ENCODE results near the gene GMDS. TPM values are rescaled to one million over a fixed set of nuclear protein-coding genes. Genes with fewer than 3 reads are reported as not detected.
A peak's percentile ranks its signal among the peaks of the same experiment; 100 is the strongest.

GMDS gene
- total and polyA plus RNA-seq, 11 donors, result 4.5 to 10.7 (median 7.0) TPM

DNA sequence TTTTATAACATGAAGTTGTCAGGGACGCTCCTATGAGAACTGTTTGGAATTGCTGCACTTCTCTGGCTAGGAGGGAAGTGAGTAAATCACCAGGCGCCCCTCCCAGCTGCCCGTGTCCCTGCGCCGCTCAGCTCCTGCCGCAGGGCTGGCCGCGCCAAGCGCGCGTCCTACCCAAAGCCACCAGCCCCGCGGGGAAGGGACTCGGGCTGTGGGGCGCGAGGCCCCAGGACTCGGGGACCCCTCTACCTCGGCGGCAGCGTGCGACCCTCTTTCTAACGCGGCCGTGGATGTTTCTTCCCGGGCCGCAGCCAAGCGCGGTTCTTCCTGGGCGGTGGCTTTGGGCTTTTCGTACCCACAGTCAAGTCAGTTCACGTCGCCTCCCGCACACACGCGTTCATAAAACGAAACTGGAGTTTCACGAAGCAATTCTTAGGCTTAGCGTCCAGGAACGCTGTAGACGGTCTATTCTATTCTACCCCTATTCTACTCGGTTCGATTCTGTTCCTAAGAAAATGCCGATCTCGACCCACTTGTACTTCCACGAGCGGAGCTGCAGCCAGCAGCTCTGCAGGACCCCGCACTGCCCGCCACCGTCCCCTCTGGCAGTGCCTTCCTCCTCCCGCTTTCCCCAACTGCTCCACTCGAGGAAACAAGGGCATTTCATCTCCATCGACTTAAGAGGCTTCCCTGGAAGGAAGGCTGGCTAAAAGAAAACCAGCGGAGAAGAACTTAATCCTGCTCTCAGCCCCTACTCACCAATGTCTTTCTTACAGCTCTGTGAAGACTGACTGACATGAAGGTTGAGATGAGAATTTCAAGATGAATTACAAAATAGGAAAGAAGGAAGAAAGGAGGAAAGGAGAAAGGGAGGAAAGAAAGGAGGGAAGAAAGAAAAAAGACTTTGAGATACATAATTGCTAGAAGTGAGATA is 620.3 kb downstream of the GMDS start:
- DNase-seq (peak in 1 of 5 donors; percentile 41), ATAC-seq (peak; percentile 57 to 83 (median 82))
- TF ChIP-seq POLR2A (IDR thresholded peaks at IDR 0.05) (no peak), CTCF (IDR thresholded peaks at IDR 0.05) (no peak)
- intact Hi-C loops (cut with DNase I), result loop anchor here in 1 of 10 donors (5.0 kb wide), 1 partner anchor 62 kb away; no protein-coding TSS in a partner anchor
- H3K4me3 ChIP-seq, result peak overlapping the region; percentile 34 to 86 (median 64)
- H3K27me3 ChIP-seq, result peaks cover 0 to 65% (median 36%) of the 10 kb centered on the region in 9 donors
- H3K4me1 ChIP-seq, result peaks cover 0 to 24% (median 11%) of the 10 kb centered on the region in 12 donors
- H3K9me3 ChIP-seq, result no peaks in the 10 kb centered on the region
- 2 to 4% (median 3%) methylated on average over 38 to 53 of the region's 53 CpGs for WGBS, 4 donors
- no peaks in the 10 kb centered on the region for H3K36me3 ChIP-seq
- peak overlapping the region in 11 of 12 donors; percentile 41 to 90 (median 73) for H3K27ac ChIP-seq

DNA sequence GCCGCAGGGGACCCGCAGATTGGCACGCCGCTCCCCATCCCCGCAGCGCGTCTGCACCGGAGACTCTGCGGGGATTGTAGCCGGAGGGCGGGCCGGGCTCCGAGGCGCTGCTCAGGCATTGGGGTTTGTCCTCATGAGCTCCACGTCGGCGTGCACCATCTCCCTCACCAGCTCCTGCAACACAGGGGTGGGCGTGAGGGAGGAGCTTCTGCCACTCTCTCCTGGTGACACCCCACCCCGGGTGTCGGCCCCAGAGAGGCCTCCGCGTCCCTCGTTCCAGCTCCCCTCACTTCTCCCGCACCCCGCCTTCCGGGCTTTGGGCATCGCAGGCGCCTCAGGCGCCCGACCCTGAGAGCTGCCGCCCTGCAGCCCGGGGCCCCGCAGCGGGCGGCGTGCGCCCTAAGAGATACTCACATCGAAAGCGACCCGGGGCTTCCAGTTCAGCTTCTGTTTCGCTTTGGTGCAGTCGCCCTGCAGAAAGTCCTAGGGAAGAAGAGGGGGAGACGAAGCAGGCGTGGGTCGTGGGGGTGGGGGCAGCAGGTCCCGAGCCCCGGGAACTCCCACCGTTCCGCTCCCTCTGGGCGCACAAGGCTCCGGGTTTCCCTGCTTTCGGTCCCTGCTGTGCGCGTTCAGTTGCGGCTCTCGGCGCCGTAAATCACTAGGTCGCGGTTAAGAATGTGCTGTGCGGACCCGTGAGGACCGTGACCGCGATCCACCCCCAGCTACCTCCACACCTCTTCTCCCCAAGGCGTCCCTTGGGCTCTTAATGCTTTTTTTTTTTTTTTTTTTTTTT is 621.2 kb downstream of the GMDS start:
- intact Hi-C loops (cut with DNase I), result no loop called here
- ATAC-seq, result peak in 3 of 4 donors; percentile 23 to 44 (median 35)
- Histone ChIP-seq H3K27me3 (peaks cover 0 to 74% (median 45%) of the 10 kb centered on the region in 9 donors), H3K9me3 (no peaks in the 10 kb centered on the region), H3K4me1 (peaks cover 0 to 32% (median 15%) of the 10 kb centered on the region in 12 donors), H3K36me3 (no peaks in the 10 kb centered on the region), H3K27ac (peak overlapping the region in 11 of 12 donors; percentile 41 to 90 (median 73)), H3K4me3 (peak overlapping the region; percentile 34 to 86 (median 64))
- WGBS, 4 donors, result 5 to 15% (median 14%) methylated on average over 46 to 66 of the region's 66 CpGs
- DNase-seq, result peak in 1 of 5 donors; percentile 32
- no peak for TF ChIP-seq CTCF (IDR thresholded peaks at IDR 0.05)
- no peak for TF ChIP-seq POLR2A (IDR thresholded peaks at IDR 0.05)

DNA sequence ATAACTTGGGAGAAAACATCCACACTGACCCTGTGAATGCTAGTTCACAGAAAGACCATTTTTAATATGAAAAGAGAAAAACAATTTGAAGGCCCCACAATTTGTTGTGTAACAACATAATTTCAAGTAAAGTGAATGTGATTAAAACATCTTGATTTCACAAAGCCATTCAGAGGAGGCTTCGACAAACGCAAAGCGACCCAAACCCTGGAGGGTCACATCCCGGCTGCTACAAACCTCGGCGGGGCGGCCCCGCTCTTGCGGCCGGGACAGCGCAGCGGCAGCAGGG is 621.7 kb downstream of the GMDS start:
- intact Hi-C loops (cut with DNase I), result no loop called here

More for the DNA sequence above, 621.7 kb downstream of the GMDS start:
- TF ChIP-seq POLR2A (IDR thresholded peaks at IDR 0.05) (no peak), CTCF (IDR thresholded peaks at IDR 0.05) (no peak)
- DNase-seq (no peak), ATAC-seq (no peak)
- H3K4me1 ChIP-seq, result peaks cover 0 to 32% (median 15%) of the 10 kb centered on the region in 12 donors
- no peaks in the 10 kb centered on the region for H3K36me3 ChIP-seq
- 63 to 68% (median 67%) methylated on average over 12 of the region's 12 CpGs for WGBS, 4 donors
- H3K9me3 ChIP-seq, result no peaks in the 10 kb centered on the region
- peak overlapping the region; percentile 34 to 86 (median 64) for H3K4me3 ChIP-seq
- peaks cover 0 to 79% (median 41%) of the 10 kb centered on the region in 9 donors for H3K27me3 ChIP-seq
- H3K27ac ChIP-seq, result peak overlapping the region in 7 of 12 donors; percentile 41 to 90 (median 78)

Measured in heart left ventricle (tissue), 16 donors.